Spleen (tissue), 11 donors: ENCODE results near the gene SDK1. TPM values are rescaled to one million over a fixed set of nuclear protein-coding genes. Genes with fewer than 3 reads are reported as not detected.
"Not testable (repeated sequence)": the region's sequence is repeated elsewhere in the genome, so short reads cannot be mapped to it uniquely, and the experiment has no call there.

Source experiments
- DNase-seq: peaks from one replicate; pipeline ENCODE4 v3.0.0-alpha.2; 2020
- H3K27ac ChIP-seq, 8 donors: fragments of 200-600 bp; sonication (generic) in 7 of 8; 1 replicate in 4 of 8; 2 replicates in 4 of 8; pipeline versions ENCODE4 v1.5.0 to v1.8.0; 2016 to 2021; ENCODE audit warnings: inconsistent platforms in 4 of 8, mild to moderate bottlenecking in 4 of 8, moderate library complexity in 1 of 8
- H3K27me3 ChIP-seq, 7 donors: fragments of 200-600 bp; sonication (generic) in 6 of 7; replicated peaks in 1 of 7; 1 replicate in 4 of 7; 2 replicates in 3 of 7; pipeline versions ENCODE4 v1.5.0 to v1.8.0; 2016 to 2021; ENCODE audit warnings: inconsistent platforms in 3 of 7, mild to moderate bottlenecking in 1 of 7
- H3K36me3 ChIP-seq, 6 donors: fragments of 200-600 bp; sonication (generic) in 5 of 6; 1 replicate in 4 of 6; 2 replicates in 2 of 6; pipeline versions ENCODE4 v1.5.0 to v1.8.0; 2016 to 2021; ENCODE audit warnings: inconsistent platforms in 2 of 6
- H3K4me1 ChIP-seq, 6 donors: fragments of 200-600 bp; sonication (generic) in 5 of 6; 1 replicate in 3 of 6; 2 replicates in 3 of 6; pipeline versions ENCODE4 v1.5.0 to v1.8.0; 2016 to 2021; ENCODE audit warnings: inconsistent platforms in 3 of 6
- H3K4me3 ChIP-seq, 8 donors: fragments of 200-600 bp; sonication (generic) in 7 of 8; 1 replicate in 4 of 8; 2 replicates in 4 of 8; pipeline versions ENCODE4 v1.5.0 to v1.8.0; 2016 to 2021; ENCODE audit warnings: inconsistent platforms in 4 of 8, mild to moderate bottlenecking in 4 of 8, moderate library complexity in 2 of 8
- H3K9me3 ChIP-seq, 8 donors: fragments of 200-600 bp; sonication (generic) in 7 of 8; 1 replicate in 4 of 8; 2 replicates in 4 of 8; pipeline versions ENCODE4 v1.5.0 to v1.8.0; 2016 to 2021; ENCODE audit warnings: inconsistent platforms in 4 of 8
- POLR2A ChIP-seq, 3 donors: fragments of 450-650 bp; IDR thresholded peaks; one replicate each; pipeline ENCODE4 v1.5.1; 2017; ENCODE audit warnings: antibody characterized with exemption in 3 of 3, mild to moderate bottlenecking in 1 of 3
- POLR2AphosphoS5 ChIP-seq, 3 donors: sonication (generic); formaldehyde crosslinking; IDR thresholded peaks; one replicate each; pipeline ENCODE4 v1.5.1; 2017; ENCODE audit warnings: antibody characterized with exemption in 3 of 3
- WGBS, 5 donors: extraction: QIAGEN DNeasy Blood & Tissue Kit in 3 of 5; methylation state at CpG; one replicate each; pipeline versions ENCODE4 v1.1.5 to v1.1.7; 2013 to 2018; 5-methylcytosine and 5-hydroxymethylcytosine counted together
- intact Hi-C: fragments of 100-400 bp; cut with DNase I; formaldehyde crosslinking; loops from one replicate; pipeline ENCODE4 v1.15.0; 2023; ENCODE audit warnings: low total_unique reads
- polyA plus RNA-seq, 3 donors: library from polyadenylated mRNA; stranded (reverse); fragments of 200-250 nt; gene quantifications; one replicate each; pipeline ENCODE4 v1.2.1, GENCODE V29; 2013
- total RNA-seq, 7 donors: library from RNA; depleted of rRNA in 3 of 7; stranded (reverse); fragments of >200 nt in 3 of 7; fragmentation: NEBNext Ultra II Directional in 4 of 7; extraction: Animal tissue kit (Norgen Biotek cat#: 25700) in 4 of 7; gene quantifications; one replicate each; pipeline versions ENCODE4 v1.1.0 to v1.2.1, GENCODE V29; 2016 to 2021
- TF ChIP-seq, protein P1 (sequence below), 11 experiments: fragments of 200-600 bp in 7 of 11; fragments of 450-650 bp in 4 of 11; sonication (generic) in 4 of 11; IDR thresholded peaks in 8 of 11; conservative IDR thresholded peaks in 3 of 11; 1 replicate in 7 of 11; 2 replicates in 4 of 11; pipeline versions ENCODE4 v1.4.0 to v1.8.0; 2016 to 2021; ENCODE audit warnings: antibody characterized with exemption in 11 of 11, inconsistent platforms in 4 of 11, mild to moderate bottlenecking in 1 of 11
- donor health status: healthy with polysubstance abuse.
- donor health status: DM: no; HTN: no; CAD: no; lungs with moderate emphysema.
- donor health status: DM: no; HTN: no; CAD: no.
- donor health status: Bipolar disorder and iron deficiency.
- donor health status: healthy.
- donor health status: DM: no; HTN: no; CAD: no.
- donor health status: DM: yes; HTN: yes; CAD: no.

The SDK1 gene
- total and polyA plus RNA-seq, 10 donors: 3.2 to 54.1 (median 35.1) TPM

DNA sequence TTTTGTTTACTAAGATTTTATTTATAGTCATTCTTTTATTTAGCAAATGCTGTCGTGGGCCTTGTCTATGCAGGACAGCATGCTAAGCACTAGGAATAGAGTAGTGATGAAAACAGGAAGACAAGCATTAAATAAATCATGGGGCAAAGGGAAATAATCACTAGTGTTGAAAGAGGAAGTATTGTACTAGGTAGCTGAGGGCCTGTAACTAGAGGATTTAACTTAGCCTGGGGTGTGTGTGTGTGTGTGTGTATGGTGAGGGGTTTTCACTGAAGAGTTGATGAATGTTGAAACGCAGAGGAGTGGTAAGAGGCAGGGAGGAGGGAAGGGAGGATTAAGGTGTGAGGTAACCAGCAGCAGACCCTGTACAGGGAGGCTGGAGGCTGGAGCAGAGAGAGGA lies 446.4 kb downstream of the SDK1 start:
- Histone ChIP-seq H3K36me3 (no peaks in the 10 kb centered on the region), H3K9me3 (no peaks in the 10 kb centered on the region), H3K27ac (peak overlapping the region in 4 of 8 donors; percentile 27 to 73 (median 42)), H3K4me1 (peaks cover 0 to 15% (median 6%) of the 10 kb centered on the region in 6 donors), H3K27me3 (no peaks in the 10 kb centered on the region), H3K4me3 (no peak overlapping the region)
- intact Hi-C loops: no loop called here
- no peak for DNase-seq
- 8 to 21% (median 10%) methylated on average over 2 of the region's 2 CpGs for WGBS, 5 donors
- no peak for TF ChIP-seq POLR2A (IDR thresholded peaks at IDR 0.05)
- TF ChIP-seq, protein P1, sequence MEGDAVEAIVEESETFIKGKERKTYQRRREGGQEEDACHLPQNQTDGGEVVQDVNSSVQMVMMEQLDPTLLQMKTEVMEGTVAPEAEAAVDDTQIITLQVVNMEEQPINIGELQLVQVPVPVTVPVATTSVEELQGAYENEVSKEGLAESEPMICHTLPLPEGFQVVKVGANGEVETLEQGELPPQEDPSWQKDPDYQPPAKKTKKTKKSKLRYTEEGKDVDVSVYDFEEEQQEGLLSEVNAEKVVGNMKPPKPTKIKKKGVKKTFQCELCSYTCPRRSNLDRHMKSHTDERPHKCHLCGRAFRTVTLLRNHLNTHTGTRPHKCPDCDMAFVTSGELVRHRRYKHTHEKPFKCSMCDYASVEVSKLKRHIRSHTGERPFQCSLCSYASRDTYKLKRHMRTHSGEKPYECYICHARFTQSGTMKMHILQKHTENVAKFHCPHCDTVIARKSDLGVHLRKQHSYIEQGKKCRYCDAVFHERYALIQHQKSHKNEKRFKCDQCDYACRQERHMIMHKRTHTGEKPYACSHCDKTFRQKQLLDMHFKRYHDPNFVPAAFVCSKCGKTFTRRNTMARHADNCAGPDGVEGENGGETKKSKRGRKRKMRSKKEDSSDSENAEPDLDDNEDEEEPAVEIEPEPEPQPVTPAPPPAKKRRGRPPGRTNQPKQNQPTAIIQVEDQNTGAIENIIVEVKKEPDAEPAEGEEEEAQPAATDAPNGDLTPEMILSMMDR (IDR thresholded peaks at IDR 0.05 in 8 of 11, conservative IDR thresholded peaks at IDR 0.05 in 3 of 11): no peak
- no peak for TF ChIP-seq POLR2AphosphoS5 (IDR thresholded peaks at IDR 0.05)

GRCh38 chr7:3748389-3748788 lies 447.3 kb downstream of the SDK1 start:
- 87 to 97% (median 89%) methylated on average over 2 of the region's 2 CpGs for whole genome bisulfite sequencing, 5 donors
- no peak for DNase-seq
- Histone ChIP-seq H3K9me3 (no peaks in the 10 kb centered on the region), H3K27ac (no peak overlapping the region), H3K4me1 (peaks cover 0 to 12% (median 4%) of the 10 kb centered on the region in 6 donors), H3K36me3 (no peaks in the 10 kb centered on the region), H3K4me3 (no peak overlapping the region), H3K27me3 (no peaks in the 10 kb centered on the region)
- intact Hi-C loops: no loop called here
- TF ChIP-seq POLR2AphosphoS5 (IDR thresholded peaks at IDR 0.05) (no peak), POLR2A (IDR thresholded peaks at IDR 0.05) (no peak)
- TF ChIP-seq, protein P1 (IDR thresholded peaks at IDR 0.05 in 8 of 11, conservative IDR thresholded peaks at IDR 0.05 in 3 of 11): no peak

- intact Hi-C loops: no loop called here
- Histone ChIP-seq H3K9me3 (no peaks in the 10 kb centered on the region), H3K27me3 (no peaks in the 10 kb centered on the region), H3K36me3 (no peaks in the 10 kb centered on the region), H3K27ac (no peak overlapping the region), H3K4me3 (no peak overlapping the region), H3K4me1 (no peaks in the 10 kb centered on the region)
- WGBS, 5 donors: 85 to 98% (median 93%) methylated on average over 1 of the region's 1 CpG
- DNase-seq: no peak
- TF ChIP-seq POLR2A (IDR thresholded peaks at IDR 0.05) (no peak), POLR2AphosphoS5 (IDR thresholded peaks at IDR 0.05) (no peak)
- TF ChIP-seq, protein P1 (IDR thresholded peaks at IDR 0.05 in 8 of 11, conservative IDR thresholded peaks at IDR 0.05 in 3 of 11): no peak
Observed at GRCh38 chr7:3753868-3754267, 452.8 kb downstream of the SDK1 start.

GRCh38 chr7:3754493-3755341 lies 453.7 kb downstream of the SDK1 start:
- DNase-seq: no peak
- Histone ChIP-seq H3K36me3 (no peaks in the 10 kb centered on the region), H3K27ac (no peak overlapping the region), H3K9me3 (no peaks in the 10 kb centered on the region), H3K27me3 (no peaks in the 10 kb centered on the region), H3K4me3 (no peak overlapping the region), H3K4me1 (no peaks in the 10 kb centered on the region)
- TF ChIP-seq POLR2A (IDR thresholded peaks at IDR 0.05) (no peak), POLR2AphosphoS5 (IDR thresholded peaks at IDR 0.05) (no peak)
- TF ChIP-seq, protein P1 (IDR thresholded peaks at IDR 0.05 in 8 of 11, conservative IDR thresholded peaks at IDR 0.05 in 3 of 11): no peak
- intact Hi-C loops: no loop called here
- WGBS, 5 donors: 74 to 80% (median 79%) methylated on average over 15 of the region's 15 CpGs

DNA sequence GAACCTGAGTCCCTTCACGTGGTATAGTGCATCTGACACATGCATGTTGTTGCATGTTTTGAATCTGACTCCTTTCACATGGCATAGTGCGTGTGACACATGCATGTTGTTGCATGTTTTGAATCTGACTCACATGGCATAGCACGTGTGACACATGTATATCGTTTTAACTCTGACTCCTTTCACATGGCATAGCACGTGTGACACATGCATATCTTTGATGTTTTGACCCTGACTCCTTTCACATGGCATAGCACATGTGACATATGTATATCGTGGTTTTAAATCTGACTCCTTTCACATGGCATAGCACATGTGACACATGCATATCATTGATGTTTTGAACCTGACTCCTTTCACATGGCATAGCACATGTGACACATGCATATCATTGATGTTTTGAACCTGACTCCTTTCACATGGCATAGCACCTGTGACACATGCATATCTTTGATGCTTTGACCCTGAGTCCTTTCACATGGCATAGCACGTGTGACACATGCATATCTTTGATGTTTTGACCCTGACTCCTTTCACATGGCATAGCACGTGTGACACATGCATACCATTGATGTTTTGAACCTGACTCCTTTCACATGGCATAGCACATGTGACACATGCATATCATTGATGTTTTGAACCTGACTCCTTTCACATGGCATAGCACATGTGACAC lies 454.9 kb downstream of the SDK1 start:
- WGBS, 5 donors: 86 to 95% (median 93%) methylated on average over 8 of the region's 8 CpGs
- H3K9me3 ChIP-seq, H3K36me3 ChIP-seq, H3K27ac ChIP-seq, intact Hi-C loops, DNase-seq, H3K4me1 ChIP-seq, H3K4me3 ChIP-seq, H3K27me3 ChIP-seq: not testable (repeated sequence)
